Mesendoderm (in vitro differentiated cells): ENCODE results near the gene MAGI2.

Experiments
- DNase-seq: peaks from one replicate; pipeline ENCODE4 v3.0.0; 2013
- H2AK5ac ChIP-seq: 2 replicates; pipeline ENCODE4 v1.6.1; 2013; ENCODE audit warnings: low read length, inconsistent platforms
- H2BK120ac ChIP-seq: 2 replicates; pipeline ENCODE4 v1.6.1; 2013; ENCODE audit warnings: low read depth, mild to moderate bottlenecking, low read length, moderate library complexity, mixed read lengths
- H2BK15ac ChIP-seq: replicated peaks from 2 replicates; pipeline ENCODE4 v1.6.1; 2013; ENCODE audit warnings: low read depth, mild to moderate bottlenecking, moderate library complexity
- H2BK5ac ChIP-seq: 2 replicates; pipeline ENCODE4 v1.6.1; 2013; ENCODE audit warnings: low read length, inconsistent platforms
- H3K18ac ChIP-seq: 2 replicates; pipeline ENCODE4 v1.6.1; 2013; ENCODE audit warnings: mild to moderate bottlenecking, low read length, mixed read lengths
- H3K23ac ChIP-seq: one replicate; pipeline ENCODE4 v1.6.1; 2013; ENCODE audit warnings: low read length
- H3K27ac ChIP-seq: 2 replicates; pipeline ENCODE4 v1.5.1; 2013; ENCODE audit warnings: low read depth, mild to moderate bottlenecking, inconsistent platforms, low read length, moderate library complexity
- H3K27me3 ChIP-seq: 2 replicates; pipeline ENCODE4 v1.6.1; 2013; ENCODE audit warnings: low read length, control low read depth, mild to moderate bottlenecking, inconsistent platforms; ENCODE audit not compliant: insufficient read depth, poor library complexity
- H3K36me3 ChIP-seq: 2 replicates; pipeline ENCODE4 v1.6.1; 2013; ENCODE audit warnings: low read length, inconsistent platforms; ENCODE audit not compliant: control insufficient read depth, insufficient read depth
- H3K4ac ChIP-seq: one replicate; pipeline ENCODE4 v1.6.1; 2013; ENCODE audit warnings: low read depth, mild to moderate bottlenecking, low read length, moderate library complexity
- H3K4me1 ChIP-seq: 2 replicates; pipeline ENCODE4 v1.6.1; 2013; ENCODE audit warnings: low read depth, low read length, inconsistent platforms; ENCODE audit not compliant: control insufficient read depth
- H3K4me2 ChIP-seq: 2 replicates; pipeline ENCODE4 v1.6.1; 2013; ENCODE audit warnings: low read length
- H3K4me3 ChIP-seq: 2 replicates; pipeline ENCODE4 v1.5.1; 2013; ENCODE audit warnings: mild to moderate bottlenecking, low read length
- H3K56ac ChIP-seq: one replicate; pipeline ENCODE4 v1.6.1; 2013; ENCODE audit warnings: low read length
- H3K79me1 ChIP-seq: 2 replicates; pipeline ENCODE4 v1.6.1; 2013; ENCODE audit warnings: low read length, inconsistent platforms
- H3K79me2 ChIP-seq: 2 replicates; pipeline ENCODE4 v1.6.1; 2013; ENCODE audit warnings: mild to moderate bottlenecking, low read length; ENCODE audit not compliant: control insufficient read depth, insufficient read depth
- H3K9ac ChIP-seq: 2 replicates; pipeline ENCODE4 v1.6.1; 2013; ENCODE audit warnings: low read length, inconsistent platforms
- H4K5ac ChIP-seq: one replicate; pipeline ENCODE4 v1.6.1; 2013; ENCODE audit warnings: low read length
- H4K8ac ChIP-seq: one replicate; pipeline ENCODE4 v1.6.1; 2013; ENCODE audit warnings: low read depth, mild to moderate bottlenecking, control low read depth, low read length, moderate library complexity
- WGBS: extraction: QIAGEN DNeasy Blood & Tissue Kit; methylation state at CpG from one replicate; pipeline ENCODE4 v1.1.7; 2013; ENCODE audit warnings: low lambda C conversion rate, missing lambda C conversion rate; ENCODE audit not compliant: insufficient coverage; ENCODE audit errors: extremely low coverage; 5-methylcytosine and 5-hydroxymethylcytosine counted together

The MAGI2 gene

DNA sequence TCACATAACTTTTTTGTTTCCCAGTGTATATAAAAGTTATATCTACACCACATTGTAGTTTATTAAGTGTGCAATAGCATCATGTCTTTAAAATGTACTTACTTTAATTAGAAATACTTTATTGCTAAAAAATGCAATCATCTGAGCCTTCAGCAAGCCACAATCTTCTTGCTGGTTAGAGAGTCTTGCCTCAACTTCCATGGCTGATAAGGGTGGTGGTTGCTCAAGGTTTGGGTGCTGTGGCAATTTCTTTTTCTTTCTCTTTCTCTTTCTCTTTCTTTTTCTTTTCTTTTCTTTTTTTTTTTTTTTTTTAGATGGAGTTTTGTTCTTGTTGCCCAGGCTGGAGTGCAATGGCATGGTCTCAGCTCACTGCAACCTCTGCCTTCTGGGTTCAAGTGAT is 360.0 kb downstream of the MAGI2 start:
- H3K4me2 ChIP-seq, result no peak overlapping the region
- H3K79me1 ChIP-seq, result no peaks in the 10 kb centered on the region
- no peaks in the 10 kb centered on the region for H3K4me1 ChIP-seq
- H3K9ac ChIP-seq, result no peak overlapping the region
- no peaks in the 10 kb centered on the region for H3K27me3 ChIP-seq
- no peak overlapping the region for H3K4ac ChIP-seq
- no peak overlapping the region for H4K8ac ChIP-seq
- no peak overlapping the region for H3K56ac ChIP-seq
- no peak overlapping the region for H3K4me3 ChIP-seq
- no peaks in the 10 kb centered on the region for H3K36me3 ChIP-seq
- H2AK5ac ChIP-seq, result no peak overlapping the region
- no peak overlapping the region for H3K18ac ChIP-seq
- H4K5ac ChIP-seq, result no peak overlapping the region
- no peak for DNase-seq
- no peak overlapping the region for H2BK120ac ChIP-seq
- no peak overlapping the region for H3K23ac ChIP-seq
- no peak overlapping the region for H2BK5ac ChIP-seq
- no peaks in the 10 kb centered on the region for H3K79me2 ChIP-seq
- no peak overlapping the region for H2BK15ac ChIP-seq
- H3K27ac ChIP-seq, result no peak overlapping the region

DNA sequence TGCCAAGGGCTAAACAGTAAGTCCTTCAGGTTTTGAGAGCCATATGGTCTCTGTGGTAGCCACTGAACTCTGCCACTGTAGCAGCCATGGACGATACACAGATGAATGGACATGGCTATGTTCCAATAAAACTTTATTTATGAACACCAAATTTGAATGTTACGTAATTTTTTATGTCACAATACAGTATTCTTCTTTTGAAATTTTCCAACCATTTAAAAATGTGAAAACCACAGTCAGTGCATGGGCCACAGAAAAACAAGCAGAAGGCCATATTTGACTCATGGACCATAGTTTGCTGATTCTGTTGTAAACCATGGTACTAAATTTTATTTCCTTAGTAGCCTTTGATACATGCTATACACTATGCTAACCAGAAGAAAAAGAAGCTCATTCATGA is 361.8 kb downstream of the MAGI2 start:
- H3K4me1 ChIP-seq, result no peaks in the 10 kb centered on the region

DNA sequence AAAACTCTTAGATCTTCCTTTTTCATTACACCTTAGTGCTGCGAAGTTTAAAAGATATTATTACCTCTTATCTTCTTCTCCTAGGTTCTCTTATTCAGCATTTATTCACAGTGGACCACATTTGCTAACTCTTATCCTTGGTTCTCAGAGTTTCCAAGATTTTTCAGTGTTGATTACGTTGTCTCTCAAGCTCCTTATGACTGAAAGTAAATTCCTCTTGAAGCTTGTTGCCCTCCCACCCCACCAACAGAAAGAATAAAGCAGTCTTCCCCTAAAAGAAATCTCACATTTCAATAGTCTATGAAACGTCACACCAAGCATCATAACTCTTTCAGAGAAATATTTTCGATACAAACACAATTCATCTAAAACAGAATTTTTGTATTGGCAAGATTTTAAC is 362.5 kb downstream of the MAGI2 start:
- H3K4me1 ChIP-seq, result no peaks in the 10 kb centered on the region
- H3K27me3 ChIP-seq, result no peaks in the 10 kb centered on the region
- H3K18ac ChIP-seq, result no peak overlapping the region
- no peak overlapping the region for H3K4me2 ChIP-seq
- H3K4ac ChIP-seq, result no peak overlapping the region
- H3K27ac ChIP-seq, result no peak overlapping the region
- no peak overlapping the region for H3K56ac ChIP-seq
- no peak overlapping the region for H3K23ac ChIP-seq
- H2BK120ac ChIP-seq, result no peak overlapping the region
- no peak overlapping the region for H2BK5ac ChIP-seq
- H3K9ac ChIP-seq, result no peak overlapping the region
- H3K4me3 ChIP-seq, result no peak overlapping the region
- H2BK15ac ChIP-seq, result no peak overlapping the region
- H4K8ac ChIP-seq, result no peak overlapping the region
- WGBS, result no CpG with 5 or more reads among the region's 4 CpGs
- H4K5ac ChIP-seq, result no peak overlapping the region
- H2AK5ac ChIP-seq, result no peak overlapping the region
- no peaks in the 10 kb centered on the region for H3K79me2 ChIP-seq
- DNase-seq, result no peak
- no peaks in the 10 kb centered on the region for H3K79me1 ChIP-seq
- no peaks in the 10 kb centered on the region for H3K36me3 ChIP-seq

More for the DNA sequence above, 361.8 kb downstream of the MAGI2 start:
- no peak overlapping the region for H3K56ac ChIP-seq
- H2BK120ac ChIP-seq, result no peak overlapping the region
- H3K27me3 ChIP-seq, result no peaks in the 10 kb centered on the region
- H4K5ac ChIP-seq, result no peak overlapping the region
- no peak for DNase-seq
- no peak overlapping the region for H3K4ac ChIP-seq
- no peak overlapping the region for H3K9ac ChIP-seq
- H3K18ac ChIP-seq, result no peak overlapping the region
- no peak overlapping the region for H3K27ac ChIP-seq
- H2AK5ac ChIP-seq, result no peak overlapping the region
- no peaks in the 10 kb centered on the region for H3K79me1 ChIP-seq
- no peak overlapping the region for H3K23ac ChIP-seq
- H4K8ac ChIP-seq, result no peak overlapping the region
- H3K4me2 ChIP-seq, result no peak overlapping the region
- no peak overlapping the region for H2BK5ac ChIP-seq
- no peaks in the 10 kb centered on the region for H3K79me2 ChIP-seq
- H3K4me3 ChIP-seq, result no peak overlapping the region
- H2BK15ac ChIP-seq, result no peak overlapping the region
- no CpG with 5 or more reads among the region's 2 CpGs for WGBS
- H3K36me3 ChIP-seq, result no peaks in the 10 kb centered on the region

DNA sequence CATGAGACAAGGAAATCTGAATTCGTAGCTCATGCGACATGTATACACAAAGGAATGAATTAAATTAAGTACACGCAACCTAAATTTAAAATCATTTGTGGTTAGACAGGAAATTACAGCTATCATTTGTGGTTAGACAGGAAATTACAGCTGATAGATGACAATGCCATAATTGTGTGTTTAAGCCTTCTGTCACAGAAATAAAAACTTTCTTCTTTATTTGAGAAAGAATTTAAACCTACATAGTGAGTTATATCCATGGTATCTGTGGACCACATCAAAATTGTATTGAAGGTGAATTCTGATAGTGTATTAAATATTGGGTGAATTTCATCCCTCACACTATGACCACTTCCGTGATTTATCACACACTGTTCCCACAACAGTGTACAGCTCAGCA is 362.9 kb downstream of the MAGI2 start:
- no peaks in the 10 kb centered on the region for H3K36me3 ChIP-seq
- no peak overlapping the region for H3K4me2 ChIP-seq
- no peaks in the 10 kb centered on the region for H3K79me1 ChIP-seq
- H4K8ac ChIP-seq, result no peak overlapping the region
- WGBS, result no CpG with 5 or more reads among the region's 4 CpGs
- no peak overlapping the region for H2AK5ac ChIP-seq
- no peak for DNase-seq
- H3K4me1 ChIP-seq, result no peaks in the 10 kb centered on the region
- H3K9ac ChIP-seq, result no peak overlapping the region
- no peak overlapping the region for H2BK120ac ChIP-seq
- no peak overlapping the region for H2BK15ac ChIP-seq
- H3K4me3 ChIP-seq, result no peak overlapping the region
- H3K56ac ChIP-seq, result no peak overlapping the region
- H4K5ac ChIP-seq, result no peak overlapping the region
- H3K4ac ChIP-seq, result no peak overlapping the region
- no peak overlapping the region for H3K27ac ChIP-seq
- no peaks in the 10 kb centered on the region for H3K79me2 ChIP-seq
- H3K23ac ChIP-seq, result no peak overlapping the region
- H3K18ac ChIP-seq, result no peak overlapping the region
- H3K27me3 ChIP-seq, result no peaks in the 10 kb centered on the region
- H2BK5ac ChIP-seq, result no peak overlapping the region

DNA sequence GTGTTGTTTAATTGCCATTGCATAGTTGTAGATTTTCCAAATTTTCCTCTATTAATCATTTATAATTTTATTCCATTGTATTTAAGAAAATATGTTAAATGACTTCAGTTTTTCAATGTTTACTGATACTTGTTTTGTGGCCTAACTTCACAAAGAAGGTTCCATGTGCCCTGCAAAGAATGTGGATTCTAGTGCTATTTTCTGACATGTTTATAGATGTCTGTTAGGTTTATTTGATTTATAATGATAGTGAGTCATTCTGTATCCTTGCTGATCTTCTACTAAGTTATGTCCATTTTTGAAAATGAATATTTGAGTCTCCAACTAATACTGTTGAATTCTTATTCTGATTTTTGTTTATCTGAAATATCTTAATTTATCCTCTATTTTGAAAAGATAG is 369.0 kb downstream of the MAGI2 start:
- Histone ChIP-seq H3K27me3 (no peaks in the 10 kb centered on the region), H4K8ac (no peak overlapping the region), H3K9ac (no peak overlapping the region), H3K27ac (no peak overlapping the region), H3K36me3 (no peaks in the 10 kb centered on the region), H4K5ac (no peak overlapping the region), H3K23ac (no peak overlapping the region), H3K4ac (no peak overlapping the region), H3K18ac (no peak overlapping the region), H2BK5ac (no peak overlapping the region), H3K79me2 (no peaks in the 10 kb centered on the region), H3K4me1 (no peaks in the 10 kb centered on the region), H2AK5ac (no peak overlapping the region), H2BK15ac (no peak overlapping the region), H3K79me1 (no peaks in the 10 kb centered on the region), H3K4me2 (no peak overlapping the region), H2BK120ac (no peak overlapping the region), H3K4me3 (no peak overlapping the region), H3K56ac (no peak overlapping the region)
- no peak for DNase-seq

DNA sequence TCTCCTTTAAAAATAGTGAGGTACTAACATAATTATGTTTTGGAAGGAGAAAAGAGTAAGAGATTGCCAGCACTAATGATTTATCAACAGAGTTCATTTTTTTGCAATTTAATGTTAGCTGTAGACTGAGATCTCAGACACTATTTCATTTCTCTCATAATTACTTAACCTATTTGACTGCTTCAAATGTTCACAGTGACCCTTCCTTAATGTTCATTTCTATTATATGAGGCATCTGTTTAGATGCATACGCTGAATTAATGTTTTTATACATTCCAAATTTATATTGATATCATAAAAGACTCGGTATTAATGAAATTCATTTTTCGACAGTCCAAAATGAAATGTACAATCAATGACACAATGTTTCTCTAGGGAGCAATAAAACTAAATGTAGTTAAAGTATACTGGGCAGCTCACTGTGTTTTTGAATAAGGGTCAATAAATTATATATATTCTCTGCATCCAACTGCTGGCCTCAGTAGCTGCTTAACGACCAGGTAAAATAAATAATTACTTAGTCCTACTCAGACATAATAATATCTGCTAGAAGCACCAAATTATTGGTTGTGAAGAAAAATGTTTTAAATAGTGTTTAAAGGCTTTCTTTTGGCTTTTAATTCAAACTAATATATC is 373.4 kb downstream of the MAGI2 start:
- H2BK5ac ChIP-seq, result no peak overlapping the region
- WGBS, result no CpG with 5 or more reads among the region's 4 CpGs
- no peaks in the 10 kb centered on the region for H3K36me3 ChIP-seq
- no peak overlapping the region for H3K27ac ChIP-seq
- no peak overlapping the region for H3K4me3 ChIP-seq
- H3K79me2 ChIP-seq, result no peaks in the 10 kb centered on the region
- no peak overlapping the region for H3K23ac ChIP-seq
- H2BK120ac ChIP-seq, result no peak overlapping the region
- H3K56ac ChIP-seq, result no peak overlapping the region
- no peaks in the 10 kb centered on the region for H3K4me1 ChIP-seq
- H2BK15ac ChIP-seq, result no peak overlapping the region
- H3K27me3 ChIP-seq, result no peaks in the 10 kb centered on the region
- no peak overlapping the region for H2AK5ac ChIP-seq
- no peak overlapping the region for H3K4ac ChIP-seq
- H3K4me2 ChIP-seq, result no peak overlapping the region
- no peak overlapping the region for H3K18ac ChIP-seq
- no peak for DNase-seq
- no peak overlapping the region for H4K5ac ChIP-seq
- H4K8ac ChIP-seq, result no peak overlapping the region
- H3K9ac ChIP-seq, result no peak overlapping the region
- no peaks in the 10 kb centered on the region for H3K79me1 ChIP-seq
